OCI-LY1 (cell line): ENCODE results near the gene CDK17.
"Not testable (repeated sequence)": the region's sequence is repeated elsewhere in the genome, so short reads cannot be mapped to it uniquely, and the experiment has no call there.

ENCODE experiments used
- CTCF ChIP-seq: fragments of 200-600 bp; sonication (generic), shearing (Covaris generic); IDR thresholded peaks from 2 replicates; pipeline ENCODE4 v1.5.1; 2017; ENCODE audit warnings: mild to moderate bottlenecking, antibody characterized with exemption, low read length, moderate library complexity, mixed read lengths
- EZH2 ChIP-seq: fragments of 200-600 bp; sonication (generic), shearing (Covaris generic); IDR thresholded peaks from 2 replicates; pipeline ENCODE4 v1.8.0; 2017; ENCODE audit warnings: borderline replicate concordance, mixed run types, mild to moderate bottlenecking, antibody characterized with exemption, low read length, moderate library complexity, mixed read lengths

DNA sequence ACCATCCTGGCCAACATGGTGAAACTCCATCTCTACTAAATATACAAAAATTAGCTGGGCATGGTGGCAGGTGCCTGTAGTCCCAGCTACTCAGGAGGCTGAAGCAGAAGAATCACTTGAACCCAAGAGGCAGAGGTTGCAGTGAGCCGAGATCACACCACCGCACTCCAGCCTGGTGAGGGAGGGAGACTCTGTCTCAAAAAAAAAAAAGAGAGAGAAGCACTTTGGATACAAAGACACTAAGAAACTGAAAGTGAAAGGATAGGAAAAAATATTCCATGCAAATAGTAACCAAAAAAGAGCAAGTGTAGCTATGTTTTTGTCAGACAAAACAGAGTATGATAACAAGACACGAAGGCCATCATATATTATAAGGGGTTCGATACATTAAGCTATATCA, 53.5 kb downstream of the CDK17 start:
- not testable (repeated sequence) for TF ChIP-seq CTCF, EZH2
